GM21515 (cell line): ENCODE data around the gene CFAP221.
A peak's percentile ranks its signal among the peaks of the same experiment; 100 is the strongest.

Experiments used
- ATAC-seq: cut with Tn5 transposase; IDR thresholded peaks from one replicate; pipeline ENCODE4 v1.9.1; 2021; ENCODE audit not compliant: unreplicated experiment

CFAP221 gene

GRCh38 chr2:119544075-119544938, at the start of gene CFAP221:
TSS of gene CFAP221 (plus strand) at chr2:119544449. CDS start at chr2:119546132, 1,683 bp downstream.
- peak; percentile 70 for ATAC-seq

- ATAC-seq = no peak
These were observed 48.3 kb upstream of the CFAP221 start for GRCh38 chr2:119495948-119496347.

- no peak for ATAC-seq
These were observed 47.6 kb upstream of the CFAP221 start for GRCh38 chr2:119496682-119497081.

GRCh38 chr2:119508756-119509155, 35.5 kb upstream of the CFAP221 start:
- no peak for ATAC-seq

- ATAC-seq = no peak
These were observed 32.3 kb upstream of the CFAP221 start for GRCh38 chr2:119511989-119512388.

GRCh38 chr2:119512946-119513345, 31.3 kb upstream of the CFAP221 start:
- no peak for ATAC-seq

- no peak for ATAC-seq
These were observed 30.4 kb upstream of the CFAP221 start for GRCh38 chr2:119513832-119514231.

- ATAC-seq = no peak
These were observed 28.1 kb upstream of the CFAP221 start for GRCh38 chr2:119516121-119516520.

- ATAC-seq = peak; percentile 94
These were observed 26.8 kb upstream of the CFAP221 start for GRCh38 chr2:119517433-119517832.

GRCh38 chr2:119518401-119519056, 25.7 kb upstream of the CFAP221 start:
- ATAC-seq = no peak

- ATAC-seq = no peak
These were observed 25.2 kb upstream of the CFAP221 start for GRCh38 chr2:119519057-119519408.

GRCh38 chr2:119520696-119521432, 23.4 kb upstream of the CFAP221 start:
- no peak for ATAC-seq

GRCh38 chr2:119521433-119522050, 22.7 kb upstream of the CFAP221 start:
- no peak for ATAC-seq

GRCh38 chr2:119522671-119523070, 21.6 kb upstream of the CFAP221 start:
- no peak for ATAC-seq

- ATAC-seq = no peak
These were observed 20.8 kb upstream of the CFAP221 start for GRCh38 chr2:119523383-119523951.

- no peak for ATAC-seq
These were observed 20.1 kb upstream of the CFAP221 start, which contains the start of gene SCTR for GRCh38 chr2:119523952-119524694. TSS of gene SCTR (minus strand) at chr2:119524483. CDS start at chr2:119524226, 257 bp downstream.

- ATAC-seq = no peak
These were observed 18.6 kb upstream of the CFAP221 start for GRCh38 chr2:119525614-119526013.

GRCh38 chr2:119527999-119528398, 16.2 kb upstream of the CFAP221 start:
- no peak for ATAC-seq

GRCh38 chr2:119531292-119531691, 13.0 kb upstream of the CFAP221 start:
- no peak for ATAC-seq

- ATAC-seq = no peak
These were observed 10.7 kb upstream of the CFAP221 start for GRCh38 chr2:119533560-119533959.
